Esophagus muscularis mucosa (tissue), 3 donors: ENCODE data around the gene TMEM109.

ENCODE experiments used
- CTCF ChIP-seq, 3 experiments: fragments of 200-600 bp in 2 of 3; fragments of 450-650 bp in 1 of 3; sonication (generic) in 2 of 3; IDR thresholded peaks; one replicate each; pipeline ENCODE4 v1.5.1; 2017 to 2019; ENCODE audit warnings: antibody characterized with exemption in 3 of 3, mild to moderate bottlenecking in 2 of 3, moderate library complexity in 1 of 3
- POLR2A ChIP-seq: fragments of 450-650 bp; IDR thresholded peaks from one replicate; pipeline ENCODE4 v1.6.1; 2017; ENCODE audit warnings: antibody characterized with exemption, moderate library complexity, mild to moderate bottlenecking, low read depth

GRCh38 chr11:60970369-60970774 is 56.4 kb downstream of the TMEM109 start:
- TF ChIP-seq CTCF (IDR thresholded peaks at IDR 0.05) (peak; percentile 81 to 90 (median 82)), POLR2A (no peak)
